Heart right ventricle (tissue), 16 donors: ENCODE measurements around the gene USH2A. TPM values are rescaled to one million over a fixed set of nuclear protein-coding genes. Genes with fewer than 3 reads are reported as not detected.

ENCODE experiments used
- ATAC-seq, 8 donors: fragments of 200-7000 bp; cut with Tn5 transposase; one replicate each; pipeline ENCODE4 v1.9.1; 2020; ENCODE audit warnings: mild to moderate bottlenecking in 8 of 8, moderate library complexity in 8 of 8, moderate number of reproducible peaks in 1 of 8
- DNase-seq, 2 donors: peaks; one replicate each; pipeline ENCODE4 v3.0.0-alpha.2; 2020
- H3K27ac ChIP-seq, 10 donors: fragments of 200-600 bp; sonication (generic) in 2 of 10; one replicate each; pipeline versions ENCODE4 v1.5.0 to v1.8.0; 2020 to 2022; ENCODE audit warnings: mild to moderate bottlenecking in 3 of 10
- H3K27me3 ChIP-seq, 7 donors: fragments of 200-600 bp; one replicate each; pipeline ENCODE4 v1.8.0; 2021 to 2022; ENCODE audit warnings: mild to moderate bottlenecking in 2 of 7
- H3K36me3 ChIP-seq, 9 donors: fragments of 200-600 bp; sonication (generic) in 1 of 9; one replicate each; pipeline versions ENCODE4 v1.5.0 to v1.8.0; 2020 to 2022; ENCODE audit warnings: mild to moderate bottlenecking in 2 of 9
- H3K4me1 ChIP-seq, 9 donors: fragments of 200-600 bp; sonication (generic) in 1 of 9; one replicate each; pipeline versions ENCODE4 v1.5.0 to v1.8.0; 2020 to 2022; ENCODE audit warnings: mild to moderate bottlenecking in 4 of 9
- H3K4me3 ChIP-seq, 10 donors: fragments of 200-600 bp; sonication (generic) in 2 of 10; one replicate each; pipeline versions ENCODE4 v1.5.0 to v1.8.0; 2020 to 2022; ENCODE audit warnings: mild to moderate bottlenecking in 7 of 10, moderate library complexity in 2 of 10
- H3K9me3 ChIP-seq, 11 donors: fragments of 200-600 bp in 10 of 11; sonication (generic) in 2 of 11; one replicate each; pipeline versions ENCODE4 v1.5.0 to v1.8.0; 2013 to 2022; ENCODE audit warnings: mild to moderate bottlenecking in 2 of 11, control low read depth in 1 of 11, moderate library complexity in 1 of 11
- WGBS, 2 donors: extraction: QIAGEN DNeasy Blood & Tissue Kit; methylation state at CpG; one replicate each; pipeline ENCODE4 v1.1.7; 2013; ENCODE audit warnings: inconsistent platforms in 1 of 2; 5-methylcytosine and 5-hydroxymethylcytosine counted together
- intact Hi-C, 10 donors: fragments of 100-400 bp; cut with DNase I; formaldehyde crosslinking; loops; one replicate each; pipeline versions ENCODE4 v1.11.1 to v1.14.2; 2022
- polyA plus RNA-seq, 2 donors: library from polyadenylated mRNA; stranded (reverse); fragments of 200-250 nt; gene quantifications; one replicate each; pipeline ENCODE4 v1.2.3, GENCODE V29; 2013
- total RNA-seq, 10 donors: library from RNA; stranded (reverse); fragmentation: NEBNext Ultra II Directional in 3 of 10; extraction: Animal tissue kit (Norgen Biotek cat#: 25700) in 3 of 10; gene quantifications; one replicate each; pipeline versions ENCODE4 v1.2.1 to v1.2.4, GENCODE V29; 2021 to 2023
- TF ChIP-seq, protein P1 (sequence below), 9 donors: fragments of 200-600 bp; sonication (generic) in 2 of 9; IDR thresholded peaks; one replicate each; pipeline versions ENCODE4 v1.5.0 to v1.8.0; 2021 to 2022; ENCODE audit warnings: antibody characterized with exemption in 9 of 9, mild to moderate bottlenecking in 5 of 9, moderate library complexity in 1 of 9
- donor health status: Arrhythmogenic right ventricular cardiomyopathy.
- donor health status: ischemic (EF 13 %, LVEDD 7.1; RV severe dilation, severe dysfunction).
- donor health status: healthy with polysubstance abuse.
- donor health status: DM: no; HTN: yes; CAD: no.
- donor health status: DM: no; HTN: no; CAD: no.
- donor health status: ischemic (EF 25% LVEDD 6.9; RV normal size, moderate dysfunction).
- donor health status: ischemic (EF 25% LVEDD 5.7; RV mildly dilated, moderate dysfunction).
- donor health status: healthy.
- donor health status: DM: yes; HTN: yes; CAD: no.
- donor health status: Ischemic cardiomyopathy.
- donor health status: ischemic (EF 35%, LVEDD 5.7; RV mildly dilated, moderate dysfunction).
- donor health status: nonischemic (EF 11% LVEDD 7.7; RV severe dilation, severe dysfunction).
- donor health status: DM: yes; HTN: yes; CAD: no.
- donor health status: PGD.
- donor health status: ischemic (EF 29% LVEDD 5.4; RV normal size, mild dysfunction).
- donor health status: nonischemic (EF 23%, LVEDD 6.1; RV moderate dilation, normal function).

The USH2A gene
- total and polyA plus RNA-seq, 12 donors = 0.01 to 4.9 (median 3.6) TPM

DNA sequence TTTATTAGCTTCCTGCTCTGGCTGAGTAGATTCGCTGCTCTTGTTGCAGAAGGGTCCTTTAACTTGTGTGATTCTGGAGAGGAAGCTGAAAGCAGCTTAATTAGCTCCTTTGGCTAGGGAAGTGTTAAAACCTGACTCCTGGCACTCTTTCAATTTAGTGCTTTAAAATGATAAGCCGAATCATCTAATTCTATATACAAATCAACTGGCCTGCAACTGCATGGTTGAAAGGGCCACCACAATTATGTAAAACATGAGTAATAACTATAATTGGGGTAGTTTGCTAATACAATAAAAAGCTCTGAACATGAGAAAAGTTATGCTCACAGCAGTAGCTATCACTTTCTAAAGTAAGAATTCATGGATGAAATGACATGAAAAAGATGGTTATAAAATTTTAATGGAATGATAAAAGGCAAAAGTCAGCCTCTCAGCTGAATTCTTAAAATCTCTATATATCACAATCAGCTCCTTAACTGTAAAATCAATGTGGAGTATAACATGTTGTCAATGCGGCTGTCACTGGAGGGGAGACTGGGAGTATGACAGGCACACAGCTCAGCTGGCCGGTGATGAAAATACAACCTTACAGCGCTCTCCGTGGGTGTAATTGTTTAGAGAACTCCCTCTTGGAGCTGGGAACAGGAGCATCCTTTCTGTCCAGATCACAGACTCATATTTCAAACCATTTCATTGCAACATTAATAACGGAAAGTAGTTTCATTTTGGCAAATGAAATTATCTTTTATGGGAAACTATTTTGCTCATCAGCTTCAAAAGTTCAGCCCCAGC is 531.8 kb downstream of the USH2A start:
- ATAC-seq = no peak
- peaks cover 0 to 2% (median 0%) of the 10 kb centered on the region in 11 donors for H3K9me3 ChIP-seq
- H3K36me3 ChIP-seq = no peaks in the 10 kb centered on the region
- no peak overlapping the region for H3K4me3 ChIP-seq
- WGBS, 2 donors = 44 to 48% methylated on average over 7 of the region's 7 CpGs
- intact Hi-C loops = no loop called here
- TF ChIP-seq, protein P1, sequence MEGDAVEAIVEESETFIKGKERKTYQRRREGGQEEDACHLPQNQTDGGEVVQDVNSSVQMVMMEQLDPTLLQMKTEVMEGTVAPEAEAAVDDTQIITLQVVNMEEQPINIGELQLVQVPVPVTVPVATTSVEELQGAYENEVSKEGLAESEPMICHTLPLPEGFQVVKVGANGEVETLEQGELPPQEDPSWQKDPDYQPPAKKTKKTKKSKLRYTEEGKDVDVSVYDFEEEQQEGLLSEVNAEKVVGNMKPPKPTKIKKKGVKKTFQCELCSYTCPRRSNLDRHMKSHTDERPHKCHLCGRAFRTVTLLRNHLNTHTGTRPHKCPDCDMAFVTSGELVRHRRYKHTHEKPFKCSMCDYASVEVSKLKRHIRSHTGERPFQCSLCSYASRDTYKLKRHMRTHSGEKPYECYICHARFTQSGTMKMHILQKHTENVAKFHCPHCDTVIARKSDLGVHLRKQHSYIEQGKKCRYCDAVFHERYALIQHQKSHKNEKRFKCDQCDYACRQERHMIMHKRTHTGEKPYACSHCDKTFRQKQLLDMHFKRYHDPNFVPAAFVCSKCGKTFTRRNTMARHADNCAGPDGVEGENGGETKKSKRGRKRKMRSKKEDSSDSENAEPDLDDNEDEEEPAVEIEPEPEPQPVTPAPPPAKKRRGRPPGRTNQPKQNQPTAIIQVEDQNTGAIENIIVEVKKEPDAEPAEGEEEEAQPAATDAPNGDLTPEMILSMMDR (IDR thresholded peaks at IDR 0.05) = no peak
- no peaks in the 10 kb centered on the region for H3K27me3 ChIP-seq
- no peaks in the 10 kb centered on the region for H3K4me1 ChIP-seq
- DNase-seq = no peak
- H3K27ac ChIP-seq = no peak overlapping the region

DNA sequence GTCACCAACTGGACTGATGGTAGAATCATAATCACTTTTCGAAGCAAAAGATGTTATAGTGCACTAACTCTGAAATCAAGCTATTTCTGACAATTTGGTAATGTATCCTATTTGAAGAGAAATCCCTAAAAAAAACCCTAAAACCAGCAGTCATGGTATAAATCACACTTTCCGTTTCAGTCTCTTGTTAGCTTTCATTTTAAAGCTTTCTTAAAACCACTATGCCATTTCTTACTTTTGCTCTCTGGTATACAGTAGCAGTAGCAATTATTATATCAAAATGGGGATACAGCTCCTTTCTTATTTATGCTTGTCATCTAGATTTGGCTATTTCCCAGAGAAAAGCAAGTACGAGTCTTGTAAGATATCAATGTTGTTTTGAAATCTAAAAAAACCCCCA is 532.8 kb downstream of the USH2A start:
- TF ChIP-seq, protein P1 (IDR thresholded peaks at IDR 0.05) = no peak
- no peaks in the 10 kb centered on the region for H3K9me3 ChIP-seq
- intact Hi-C loops = no loop called here
- ATAC-seq (no peak), DNase-seq (no peak)
- no peaks in the 10 kb centered on the region for H3K36me3 ChIP-seq
- H3K27me3 ChIP-seq = no peaks in the 10 kb centered on the region
- no peak overlapping the region for H3K27ac ChIP-seq
- H3K4me1 ChIP-seq = no peaks in the 10 kb centered on the region
- 63 to 70% methylated on average over 3 of the region's 3 CpGs for WGBS, 2 donors
- no peak overlapping the region for H3K4me3 ChIP-seq

GRCh38 chr1:215889871-215890270 is 533.4 kb downstream of the USH2A start:
- DNase-seq (no peak), ATAC-seq (no peak)
- Histone ChIP-seq H3K27ac (no peak overlapping the region), H3K9me3 (no peaks in the 10 kb centered on the region), H3K4me3 (no peak overlapping the region), H3K36me3 (no peaks in the 10 kb centered on the region), H3K4me1 (no peaks in the 10 kb centered on the region), H3K27me3 (no peaks in the 10 kb centered on the region)
- 80 to 92% methylated on average over 3 of the region's 3 CpGs for WGBS, 2 donors
- TF ChIP-seq, protein P1 (IDR thresholded peaks at IDR 0.05) = no peak
- intact Hi-C loops = no loop called here

DNA sequence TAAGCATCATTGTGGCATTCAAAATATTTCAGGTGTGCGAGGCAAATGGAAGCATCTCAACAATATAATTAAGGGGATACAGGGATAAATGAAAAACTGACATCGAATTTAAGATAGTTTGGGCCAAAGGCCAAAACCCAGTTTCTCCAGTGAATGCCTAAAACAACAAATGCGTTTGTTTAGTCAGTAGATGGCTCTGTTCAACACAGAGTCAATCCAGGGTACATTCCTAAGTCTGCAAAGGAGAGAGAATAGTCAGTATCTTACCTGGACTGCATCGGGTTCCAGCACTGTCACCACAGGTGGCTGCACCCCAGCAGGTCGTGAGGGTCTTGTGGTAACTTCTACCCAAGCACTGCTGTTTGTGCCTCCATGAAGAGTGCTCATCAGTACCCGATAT is 535.1 kb downstream of the USH2A start:
- Histone ChIP-seq H3K9me3 (no peaks in the 10 kb centered on the region), H3K4me3 (no peak overlapping the region), H3K27ac (no peak overlapping the region), H3K36me3 (no peaks in the 10 kb centered on the region), H3K27me3 (no peaks in the 10 kb centered on the region), H3K4me1 (no peaks in the 10 kb centered on the region)
- TF ChIP-seq, protein P1 (IDR thresholded peaks at IDR 0.05) = no peak
- 63 to 74% methylated on average over 6 of the region's 6 CpGs for WGBS, 2 donors
- no peak for DNase-seq
- intact Hi-C loops = no loop called here
- no peak for ATAC-seq
